ENCODE measurements around the gene LST1.

DNA sequence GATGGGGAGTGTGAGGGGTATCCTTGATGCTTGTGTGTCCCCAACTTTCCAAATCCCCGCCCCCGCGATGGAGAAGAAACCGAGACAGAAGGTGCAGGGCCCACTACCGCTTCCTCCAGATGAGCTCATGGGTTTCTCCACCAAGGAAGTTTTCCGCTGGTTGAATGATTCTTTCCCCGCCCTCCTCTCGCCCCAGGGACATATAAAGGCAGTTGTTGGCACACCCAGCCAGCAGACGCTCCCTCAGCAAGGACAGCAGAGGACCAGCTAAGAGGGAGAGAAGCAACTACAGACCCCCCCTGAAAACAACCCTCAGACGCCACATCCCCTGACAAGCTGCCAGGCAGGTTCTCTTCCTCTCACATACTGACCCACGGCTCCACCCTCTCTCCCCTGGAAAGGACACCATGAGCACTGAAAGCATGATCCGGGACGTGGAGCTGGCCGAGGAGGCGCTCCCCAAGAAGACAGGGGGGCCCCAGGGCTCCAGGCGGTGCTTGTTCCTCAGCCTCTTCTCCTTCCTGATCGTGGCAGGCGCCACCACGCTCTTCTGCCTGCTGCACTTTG is 10.7 kb upstream of the LST1 start, which contains the start of gene TNF:
- no peak for TF ChIP-seq POLR2AphosphoS5 (IDR thresholded peaks at IDR 0.05; ENCODE audit: low read depth, low read length)
- TF ChIP-seq SUZ12 (IDR thresholded peaks at IDR 0.05; ENCODE audit: low read length), result no peak
- no peak for TF ChIP-seq POLR2A (IDR thresholded peaks at IDR 0.05; ENCODE audit: control extremely low read depth in 1 of 2, low read depth in 2 of 2, low read length in 2 of 2)
- no peak for TF ChIP-seq EP300 (IDR thresholded peaks at IDR 0.05; ENCODE audit: borderline replicate concordance in 1 of 2, low read depth in 2 of 2, low read length in 2 of 2)
